ENCODE data around the gene TCP10L.

GRCh38 chr21:32533053-32533452 lies 52.3 kb downstream of the TCP10L start:
- no peak for TF ChIP-seq MAFK (IDR thresholded peaks at IDR 0.05; ENCODE audit: low read depth, low read length)
- TF ChIP-seq, protein P1, sequence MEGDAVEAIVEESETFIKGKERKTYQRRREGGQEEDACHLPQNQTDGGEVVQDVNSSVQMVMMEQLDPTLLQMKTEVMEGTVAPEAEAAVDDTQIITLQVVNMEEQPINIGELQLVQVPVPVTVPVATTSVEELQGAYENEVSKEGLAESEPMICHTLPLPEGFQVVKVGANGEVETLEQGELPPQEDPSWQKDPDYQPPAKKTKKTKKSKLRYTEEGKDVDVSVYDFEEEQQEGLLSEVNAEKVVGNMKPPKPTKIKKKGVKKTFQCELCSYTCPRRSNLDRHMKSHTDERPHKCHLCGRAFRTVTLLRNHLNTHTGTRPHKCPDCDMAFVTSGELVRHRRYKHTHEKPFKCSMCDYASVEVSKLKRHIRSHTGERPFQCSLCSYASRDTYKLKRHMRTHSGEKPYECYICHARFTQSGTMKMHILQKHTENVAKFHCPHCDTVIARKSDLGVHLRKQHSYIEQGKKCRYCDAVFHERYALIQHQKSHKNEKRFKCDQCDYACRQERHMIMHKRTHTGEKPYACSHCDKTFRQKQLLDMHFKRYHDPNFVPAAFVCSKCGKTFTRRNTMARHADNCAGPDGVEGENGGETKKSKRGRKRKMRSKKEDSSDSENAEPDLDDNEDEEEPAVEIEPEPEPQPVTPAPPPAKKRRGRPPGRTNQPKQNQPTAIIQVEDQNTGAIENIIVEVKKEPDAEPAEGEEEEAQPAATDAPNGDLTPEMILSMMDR (conservative IDR thresholded peaks at IDR 0.05; ENCODE audit: low read depth, low read length): no peak
- TF ChIP-seq USF2 (IDR thresholded peaks at IDR 0.05; ENCODE audit: low read depth, low read length): no peak
- TF ChIP-seq, protein P2, sequence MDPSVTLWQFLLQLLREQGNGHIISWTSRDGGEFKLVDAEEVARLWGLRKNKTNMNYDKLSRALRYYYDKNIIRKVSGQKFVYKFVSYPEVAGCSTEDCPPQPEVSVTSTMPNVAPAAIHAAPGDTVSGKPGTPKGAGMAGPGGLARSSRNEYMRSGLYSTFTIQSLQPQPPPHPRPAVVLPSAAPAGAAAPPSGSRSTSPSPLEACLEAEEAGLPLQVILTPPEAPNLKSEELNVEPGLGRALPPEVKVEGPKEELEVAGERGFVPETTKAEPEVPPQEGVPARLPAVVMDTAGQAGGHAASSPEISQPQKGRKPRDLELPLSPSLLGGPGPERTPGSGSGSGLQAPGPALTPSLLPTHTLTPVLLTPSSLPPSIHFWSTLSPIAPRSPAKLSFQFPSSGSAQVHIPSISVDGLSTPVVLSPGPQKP (IDR thresholded peaks at IDR 0.05; ENCODE audit: borderline replicate concordance, low read depth, low read length): no peak
- no peak for TF ChIP-seq RCOR1 (IDR thresholded peaks at IDR 0.05; ENCODE audit: insufficient replicate concordance, low read length)
- no peak for TF ChIP-seq POLR2A (IDR thresholded peaks at IDR 0.05; ENCODE audit: low read depth, low read length)
- no peak for TF ChIP-seq CHD1 (IDR thresholded peaks at IDR 0.05; ENCODE audit: low read depth, low read length)
- no peak for TF ChIP-seq FOS (IDR thresholded peaks at IDR 0.05; ENCODE audit: low read depth, low read length)
- no peak for TF ChIP-seq BHLHE40 (IDR thresholded peaks at IDR 0.05; ENCODE audit: low read depth, low read length)
- TF ChIP-seq RFX5 (IDR thresholded peaks at IDR 0.05; ENCODE audit: low read depth, low read length): no peak

Measured in IMR-90 (cell line).